NCI-H748 (cell line): ENCODE results near the gene ADAMTS16.
A peak's percentile ranks its signal among the peaks of the same experiment; 100 is the strongest.

ENCODE experiments used
- DNase-seq: peaks from one replicate; lab custom pipeline; 2025; ENCODE audit not compliant: unreplicated experiment; lab: John Stamatoyannopoulos, UW

The ADAMTS16 gene

GRCh38 chr5:5276951-5277517, 136.9 kb downstream of the ADAMTS16 start:
- no peak for DNase-seq

- DNase-seq: no peak
Measured at GRCh38 chr5:5278201-5278814, 138.2 kb downstream of the ADAMTS16 start.

GRCh38 chr5:5278815-5279381, 138.8 kb downstream of the ADAMTS16 start:
- no peak for DNase-seq

GRCh38 chr5:5285906-5286305, 145.8 kb downstream of the ADAMTS16 start:
- DNase-seq: no peak

GRCh38 chr5:5287419-5287818, 147.3 kb downstream of the ADAMTS16 start:
- no peak for DNase-seq

GRCh38 chr5:5288201-5288600, 148.1 kb downstream of the ADAMTS16 start:
- no peak for DNase-seq

GRCh38 chr5:5289537-5289936, 149.4 kb downstream of the ADAMTS16 start:
- no peak for DNase-seq

- no peak for DNase-seq
Measured at GRCh38 chr5:5290674-5291334, 150.7 kb downstream of the ADAMTS16 start.

GRCh38 chr5:5291357-5291756, 151.2 kb downstream of the ADAMTS16 start:
- no peak for DNase-seq

GRCh38 chr5:5293029-5293428, 152.9 kb downstream of the ADAMTS16 start:
- peak; percentile 32 for DNase-seq

- no peak for DNase-seq
Measured at GRCh38 chr5:5294429-5294828, 154.3 kb downstream of the ADAMTS16 start.

GRCh38 chr5:5295351-5295750, 155.2 kb downstream of the ADAMTS16 start:
- no peak for DNase-seq

- no peak for DNase-seq
Measured at GRCh38 chr5:5296051-5296450, 155.9 kb downstream of the ADAMTS16 start.

GRCh38 chr5:5297432-5298067, 157.4 kb downstream of the ADAMTS16 start:
- DNase-seq: no peak

GRCh38 chr5:5298068-5298633, 158.0 kb downstream of the ADAMTS16 start:
- peak; percentile 70 for DNase-seq

- no peak for DNase-seq
Measured at GRCh38 chr5:5298841-5299541, 158.9 kb downstream of the ADAMTS16 start.

- DNase-seq: no peak
Measured at GRCh38 chr5:5301176-5301575, 161.0 kb downstream of the ADAMTS16 start.

GRCh38 chr5:5302201-5302600, 162.1 kb downstream of the ADAMTS16 start:
- no peak for DNase-seq

GRCh38 chr5:5303242-5303641, 163.1 kb downstream of the ADAMTS16 start:
- DNase-seq: no peak

GRCh38 chr5:5304361-5305020, 164.4 kb downstream of the ADAMTS16 start:
- DNase-seq: no peak
